HG02852 (cell line): Measurements from ENCODE around the gene GAS2.
A peak's percentile ranks its signal among the peaks of the same experiment; 100 is the strongest.

Experiments used
- ATAC-seq: cut with Tn5 transposase; IDR thresholded peaks from one replicate; pipeline ENCODE4 v1.9.1; 2021; ENCODE audit warnings: mild to moderate bottlenecking, moderate library complexity; ENCODE audit not compliant: unreplicated experiment

Gene GAS2

GRCh38 chr11:22671751-22672150 is 5.3 kb downstream of the GAS2 start:
- no peak for ATAC-seq

- ATAC-seq: no peak
Measured at GRCh38 chr11:22674470-22675439, 8.3 kb downstream of the GAS2 start.

GRCh38 chr11:22677153-22677903 is 10.9 kb downstream of the GAS2 start:
- peak; percentile 48 for ATAC-seq

- no peak for ATAC-seq
Measured at GRCh38 chr11:22680628-22681027, 14.2 kb downstream of the GAS2 start.

GRCh38 chr11:22681281-22681812 is 14.9 kb downstream of the GAS2 start:
- no peak for ATAC-seq

GRCh38 chr11:22684082-22684481 is 17.7 kb downstream of the GAS2 start:
- ATAC-seq: no peak

GRCh38 chr11:22685111-22685510 is 18.7 kb downstream of the GAS2 start:
- ATAC-seq: no peak

GRCh38 chr11:22688914-22689313 is 22.5 kb downstream of the GAS2 start:
- ATAC-seq: no peak

GRCh38 chr11:22690257-22690656 is 23.8 kb downstream of the GAS2 start:
- no peak for ATAC-seq

- ATAC-seq: no peak
Measured at GRCh38 chr11:22690871-22691270, 24.5 kb downstream of the GAS2 start.

GRCh38 chr11:22699388-22699787 is 33.0 kb downstream of the GAS2 start:
- no peak for ATAC-seq

- no peak for ATAC-seq
Measured at GRCh38 chr11:22702031-22702430, 35.6 kb downstream of the GAS2 start.

GRCh38 chr11:22703040-22703439 is 36.6 kb downstream of the GAS2 start:
- no peak for ATAC-seq

- ATAC-seq: no peak
Measured at GRCh38 chr11:22703591-22703990, 37.2 kb downstream of the GAS2 start.

GRCh38 chr11:22707119-22707899 is 40.9 kb downstream of the GAS2 start:
- no peak for ATAC-seq

GRCh38 chr11:22711071-22711770 is 44.8 kb downstream of the GAS2 start:
- no peak for ATAC-seq

- no peak for ATAC-seq
Measured at GRCh38 chr11:22711880-22712279, 45.5 kb downstream of the GAS2 start.

- no peak for ATAC-seq
Measured at GRCh38 chr11:22713336-22713735, 46.9 kb downstream of the GAS2 start.

- ATAC-seq: no peak
Measured at GRCh38 chr11:22715971-22716370, 49.6 kb downstream of the GAS2 start.

- no peak for ATAC-seq
Measured at GRCh38 chr11:22720457-22720856, 54.0 kb downstream of the GAS2 start.
